K562 treated with DMSO at 1 percent for 4 hours (cell line): ENCODE data around the gene FGFR4. TPM values are rescaled to one million over a fixed set of nuclear protein-coding genes. Genes with fewer than 3 reads are reported as not detected.

Experiments
- total RNA-seq: library from RNA; unstranded; fragments of 300-600 nt; gene quantifications from 2 replicates; pipeline ENCODE4 v1.2.3, GENCODE V29; 2022; ENCODE audit not compliant: insufficient read depth

FGFR4 gene
- 7.3 and 9.4 TPM in 2 replicates for total RNA-seq

DNA sequence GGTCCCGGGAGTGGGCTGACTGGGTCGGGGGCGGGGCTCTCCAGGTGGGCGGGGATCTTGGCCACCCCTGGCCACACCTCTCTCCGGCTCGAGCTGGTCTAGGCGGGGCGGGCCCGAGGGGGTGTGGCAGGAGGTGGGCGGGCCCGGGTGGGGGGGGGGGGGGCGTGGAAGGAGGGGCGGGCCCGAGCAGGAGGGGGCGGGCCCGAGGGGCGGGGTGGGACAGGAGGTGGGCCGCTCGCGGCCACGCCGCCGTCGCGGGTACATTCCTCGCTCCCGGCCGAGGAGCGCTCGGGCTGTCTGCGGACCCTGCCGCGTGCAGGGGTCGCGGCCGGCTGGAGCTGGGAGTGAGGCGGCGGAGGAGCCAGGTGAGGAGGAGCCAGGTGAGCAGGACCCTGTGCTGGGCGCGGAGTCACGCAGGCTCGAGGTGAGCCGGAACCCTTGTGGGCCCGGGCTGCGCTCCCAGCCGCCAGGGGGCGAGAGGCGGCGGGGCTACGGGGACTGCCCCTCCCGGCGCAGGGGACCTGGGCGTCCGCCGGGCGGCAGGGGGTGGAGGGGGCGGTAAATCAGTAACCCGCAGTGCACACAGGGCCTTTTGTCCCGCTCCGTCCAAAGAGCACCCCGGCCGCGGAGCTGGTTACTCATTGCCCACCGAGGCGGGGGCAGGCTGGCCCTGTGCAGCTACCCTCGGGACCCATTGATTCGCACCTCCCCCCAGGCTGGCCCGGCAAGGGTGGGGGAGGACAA lies at the start of gene FGFR4:
TSS of gene FGFR4 (plus strand) at position 262 of the 744 bp plus-strand sequence. CDS start 2,688 bp downstream, outside the sequence.

DNA sequence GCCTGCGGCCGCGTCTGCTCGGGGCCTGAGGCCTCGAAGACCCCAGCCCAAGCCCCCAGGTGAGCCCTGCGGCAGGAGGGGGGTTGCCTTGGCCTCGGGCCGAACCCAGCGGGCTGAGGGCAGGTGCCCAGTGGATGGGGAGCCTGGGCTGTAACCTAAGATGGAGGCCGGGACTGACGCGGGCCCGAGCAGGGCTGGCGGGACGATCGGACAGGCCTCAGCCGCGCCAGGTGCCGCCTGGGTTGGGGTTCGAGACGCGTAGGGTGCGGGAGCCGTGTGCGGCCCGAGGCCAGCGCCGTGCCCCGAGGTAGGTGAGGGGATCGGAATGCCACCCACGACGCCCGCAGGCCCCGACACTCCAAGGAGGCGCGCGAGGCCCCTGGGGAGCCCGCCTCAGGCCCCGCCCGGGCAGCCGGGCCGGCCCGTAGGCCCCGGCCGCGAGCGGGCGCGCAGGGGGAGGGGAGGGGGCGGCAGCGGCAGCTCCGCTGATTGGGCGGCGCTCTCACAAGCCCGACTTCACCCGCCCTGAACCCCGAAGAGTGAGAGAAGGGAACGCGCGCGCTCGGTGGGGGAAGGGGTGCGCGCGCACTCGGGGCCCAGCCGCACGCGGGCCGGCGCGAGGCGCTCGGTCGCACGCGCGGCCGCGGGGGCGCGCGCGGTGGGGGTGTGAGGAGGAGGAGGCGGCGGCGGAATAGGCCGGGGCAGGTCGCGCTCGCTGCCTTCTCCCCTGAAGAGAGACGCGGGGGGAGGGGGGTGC lies 46.6 kb downstream of the FGFR4 start, which contains the start of gene NSD1:
TSS of gene NSD1 (plus strand) at position 678 of the 757 bp plus-strand sequence. CDS start 1,331 bp downstream, outside the sequence.

Other genes with a start within 250 kb of the FGFR4 start
- not detected in 2 replicates for gene HK3, start 187.6 kb upstream of the FGFR4 start, total RNA-seq
- gene UIMC1, start 80.1 kb upstream of the FGFR4 start, total RNA-seq = 23.4 and 25.2 TPM in 2 replicates
- 14.8 and 23.0 TPM in 2 replicates for gene ZNF346, start 64.2 kb upstream of the FGFR4 start, total RNA-seq
- gene NSD1, start 46.9 kb downstream of the FGFR4 start, total RNA-seq = 10.2 and 13.0 TPM in 2 replicates
- gene RAB24, start 216.8 kb downstream of the FGFR4 start, total RNA-seq = 62.2 and 65.3 TPM in 2 replicates
- gene PRELID1, start 216.9 kb downstream of the FGFR4 start, total RNA-seq = 227 and 280 TPM in 2 replicates
- gene MXD3, start 225.0 kb downstream of the FGFR4 start, total RNA-seq = 21.6 and 36.2 TPM in 2 replicates